ENCODE results near the gene ADAMTS12.

DNA sequence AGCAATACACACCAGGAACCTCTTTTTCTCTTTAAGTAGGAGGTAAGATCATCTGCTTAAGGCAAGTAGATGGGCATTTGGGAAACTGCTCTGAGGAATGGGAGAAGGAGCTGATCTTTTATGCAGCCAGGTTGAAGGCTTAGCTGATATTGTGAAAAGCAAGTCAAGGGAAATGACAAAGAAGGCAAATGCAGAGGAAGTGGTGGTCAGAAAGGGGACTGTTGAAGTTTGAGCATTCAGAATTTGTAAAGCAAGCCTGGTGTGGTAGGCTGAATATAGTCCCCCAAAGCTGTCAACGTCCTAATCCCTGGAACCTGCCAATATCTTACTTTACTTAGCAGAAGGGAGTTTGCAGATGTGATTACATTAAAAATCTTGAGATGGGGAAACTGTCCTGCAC lies 128.9 kb downstream of the ADAMTS12 start:
- TF ChIP-seq, protein P1, sequence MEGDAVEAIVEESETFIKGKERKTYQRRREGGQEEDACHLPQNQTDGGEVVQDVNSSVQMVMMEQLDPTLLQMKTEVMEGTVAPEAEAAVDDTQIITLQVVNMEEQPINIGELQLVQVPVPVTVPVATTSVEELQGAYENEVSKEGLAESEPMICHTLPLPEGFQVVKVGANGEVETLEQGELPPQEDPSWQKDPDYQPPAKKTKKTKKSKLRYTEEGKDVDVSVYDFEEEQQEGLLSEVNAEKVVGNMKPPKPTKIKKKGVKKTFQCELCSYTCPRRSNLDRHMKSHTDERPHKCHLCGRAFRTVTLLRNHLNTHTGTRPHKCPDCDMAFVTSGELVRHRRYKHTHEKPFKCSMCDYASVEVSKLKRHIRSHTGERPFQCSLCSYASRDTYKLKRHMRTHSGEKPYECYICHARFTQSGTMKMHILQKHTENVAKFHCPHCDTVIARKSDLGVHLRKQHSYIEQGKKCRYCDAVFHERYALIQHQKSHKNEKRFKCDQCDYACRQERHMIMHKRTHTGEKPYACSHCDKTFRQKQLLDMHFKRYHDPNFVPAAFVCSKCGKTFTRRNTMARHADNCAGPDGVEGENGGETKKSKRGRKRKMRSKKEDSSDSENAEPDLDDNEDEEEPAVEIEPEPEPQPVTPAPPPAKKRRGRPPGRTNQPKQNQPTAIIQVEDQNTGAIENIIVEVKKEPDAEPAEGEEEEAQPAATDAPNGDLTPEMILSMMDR (conservative IDR thresholded peaks at IDR 0.05), result no peak
- no peak for TF ChIP-seq ZFX (IDR thresholded peaks at IDR 0.05)
